Tibial nerve (tissue), 3 donors: ENCODE measurements around the gene REV1.

Experiments
- EP300 ChIP-seq, 2 donors: sonication (generic); formaldehyde crosslinking; IDR thresholded peaks; one replicate each; pipeline ENCODE4 v1.6.1; 2017; ENCODE audit warnings: antibody characterized with exemption in 2 of 2, mild to moderate bottlenecking in 1 of 2
- POLR2A ChIP-seq, 2 donors: fragments of 450-650 bp; IDR thresholded peaks; one replicate each; pipeline ENCODE4 v1.6.1; 2017; ENCODE audit warnings: antibody characterized with exemption in 2 of 2, mild to moderate bottlenecking in 2 of 2, moderate library complexity in 2 of 2

DNA sequence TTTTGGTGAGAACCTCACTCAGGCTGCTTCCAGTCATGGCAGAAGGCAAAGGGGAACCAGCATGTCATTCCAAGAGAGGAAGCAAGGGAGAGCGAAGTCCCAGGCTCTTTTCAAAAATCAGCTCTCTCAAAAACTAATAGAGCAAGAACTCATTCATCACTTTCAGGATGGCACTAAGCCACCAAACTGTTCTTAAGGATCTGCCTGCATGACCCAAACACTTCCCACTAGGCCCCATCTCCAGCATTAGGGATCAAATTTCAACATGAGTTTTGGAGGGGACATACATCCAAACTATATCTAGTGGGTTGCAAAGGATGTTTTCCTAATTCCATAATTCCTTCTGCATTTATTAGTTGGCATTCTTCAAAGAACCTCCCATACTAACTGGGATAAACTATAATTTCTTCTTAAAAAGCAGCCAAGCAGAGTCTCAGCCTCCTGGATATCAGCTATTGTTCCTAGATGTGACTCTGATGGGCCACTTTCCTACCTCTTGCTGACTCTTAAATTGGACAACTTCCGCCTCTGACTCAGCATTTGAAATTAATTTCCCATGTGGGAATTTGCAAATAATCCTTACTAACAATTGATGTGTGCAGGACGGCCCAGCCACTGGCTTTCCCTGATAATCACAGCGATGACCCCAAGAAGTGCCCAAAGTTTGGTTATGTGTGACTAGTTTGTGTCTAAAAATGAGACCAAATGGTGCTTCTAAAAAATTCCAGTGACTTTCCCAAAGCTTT lies 5.5 kb upstream of the REV1 start:
- TF ChIP-seq EP300 (IDR thresholded peaks at IDR 0.05) (no peak), POLR2A (IDR thresholded peaks at IDR 0.05) (no peak)
